ENCODE measurements around the gene CSGALNACT2. TPM values are rescaled to one million over a fixed set of nuclear protein-coding genes. Genes with fewer than 3 reads are reported as not detected.
A peak's percentile ranks its signal among the peaks of the same experiment; 100 is the strongest.

The CSGALNACT2 gene
- total RNA-seq, 1 donor = 31.8 TPM

- Histone ChIP-seq H4K20me1 (ENCODE audit: insufficient read depth, low read length) (no peaks in the 10 kb centered on the region), H3K9me3 (ENCODE audit: low read depth, low read length) (no peaks in the 10 kb centered on the region), H2AFZ (ENCODE audit: low read length) (no peak overlapping the region), H3K4me1 (ENCODE audit: insufficient read depth, low read length) (no peaks in the 10 kb centered on the region), H3K79me2 (ENCODE audit: insufficient read depth, low read length) (no peaks in the 10 kb centered on the region), H3K27me3 (ENCODE audit: insufficient read depth, low read length) (peaks cover 38% of the 10 kb centered on the region), H3K4me3 (ENCODE audit: insufficient read depth, low read length) (no peak overlapping the region), H3K27ac (ENCODE audit: low read depth, low read length) (no peak overlapping the region), H3K36me3 (ENCODE audit: insufficient read depth, low read length) (no peaks in the 10 kb centered on the region), H3K4me2 (ENCODE audit: insufficient read depth, low read length) (no peak overlapping the region)
- peak; percentile 48 for DNase-seq (ENCODE audit: insufficient read length, low spot score, missing footprints)
- TF ChIP-seq, protein P1, sequence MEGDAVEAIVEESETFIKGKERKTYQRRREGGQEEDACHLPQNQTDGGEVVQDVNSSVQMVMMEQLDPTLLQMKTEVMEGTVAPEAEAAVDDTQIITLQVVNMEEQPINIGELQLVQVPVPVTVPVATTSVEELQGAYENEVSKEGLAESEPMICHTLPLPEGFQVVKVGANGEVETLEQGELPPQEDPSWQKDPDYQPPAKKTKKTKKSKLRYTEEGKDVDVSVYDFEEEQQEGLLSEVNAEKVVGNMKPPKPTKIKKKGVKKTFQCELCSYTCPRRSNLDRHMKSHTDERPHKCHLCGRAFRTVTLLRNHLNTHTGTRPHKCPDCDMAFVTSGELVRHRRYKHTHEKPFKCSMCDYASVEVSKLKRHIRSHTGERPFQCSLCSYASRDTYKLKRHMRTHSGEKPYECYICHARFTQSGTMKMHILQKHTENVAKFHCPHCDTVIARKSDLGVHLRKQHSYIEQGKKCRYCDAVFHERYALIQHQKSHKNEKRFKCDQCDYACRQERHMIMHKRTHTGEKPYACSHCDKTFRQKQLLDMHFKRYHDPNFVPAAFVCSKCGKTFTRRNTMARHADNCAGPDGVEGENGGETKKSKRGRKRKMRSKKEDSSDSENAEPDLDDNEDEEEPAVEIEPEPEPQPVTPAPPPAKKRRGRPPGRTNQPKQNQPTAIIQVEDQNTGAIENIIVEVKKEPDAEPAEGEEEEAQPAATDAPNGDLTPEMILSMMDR (IDR thresholded peaks at IDR 0.05; ENCODE audit: extremely low read depth, low read depth, low read length) = no peak
Observed at GRCh38 chr10:43226441-43226840, 88.2 kb downstream of the CSGALNACT2 start.

DNA sequence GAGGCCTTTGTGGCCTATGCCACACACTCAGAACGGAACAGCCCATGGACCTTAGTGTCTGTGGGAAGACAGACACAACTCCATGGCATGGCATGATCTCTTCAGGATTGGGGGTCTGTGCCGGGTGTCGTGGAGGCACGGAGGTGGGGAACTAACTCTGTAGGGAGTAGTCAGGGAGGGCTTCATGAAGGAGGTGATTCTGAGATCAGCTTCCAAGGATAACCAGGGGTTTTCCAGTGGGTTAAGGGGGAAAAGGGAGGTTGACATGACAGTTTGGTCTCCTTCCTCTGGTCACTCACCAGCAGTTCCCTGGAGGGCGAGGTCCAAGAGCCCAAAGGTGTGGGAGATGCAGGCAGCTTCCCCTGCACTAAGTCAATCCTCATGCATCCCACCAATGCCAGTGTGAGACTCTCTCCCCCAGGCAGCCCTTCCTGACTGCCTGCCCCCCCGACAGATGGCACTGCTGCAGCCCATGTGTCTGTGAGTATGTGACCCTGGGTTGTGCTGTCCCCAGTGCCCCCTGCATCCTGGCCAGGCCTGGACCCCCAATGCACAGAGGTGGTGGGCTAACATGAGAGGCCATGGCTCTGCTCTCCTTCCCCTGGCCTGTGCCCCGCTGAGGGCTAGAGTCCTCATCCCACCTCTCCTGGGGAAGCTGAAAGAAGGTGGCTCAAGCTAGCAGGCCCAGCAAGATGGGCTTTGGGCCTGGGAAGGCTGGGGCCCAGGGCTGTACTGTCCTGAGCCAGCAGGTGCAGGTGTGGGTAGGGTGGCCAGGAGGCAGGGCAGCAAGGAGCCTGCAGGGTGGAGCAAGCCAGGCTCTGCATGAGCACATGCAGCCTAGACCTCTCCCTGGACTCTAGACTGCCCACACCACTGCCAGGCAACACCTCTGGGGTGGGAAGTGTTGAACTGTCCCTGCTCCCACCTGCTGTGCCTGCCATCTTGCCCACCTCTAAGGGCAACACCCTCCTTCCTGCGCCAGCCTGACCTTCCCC, 88.9 kb downstream of the CSGALNACT2 start:
- H3K27ac ChIP-seq (ENCODE audit: low read depth, low read length) = no peak overlapping the region
- H3K4me2 ChIP-seq (ENCODE audit: insufficient read depth, low read length) = no peak overlapping the region
- TF ChIP-seq, protein P1 (IDR thresholded peaks at IDR 0.05; ENCODE audit: extremely low read depth, low read depth, low read length) = no peak
- peak; percentile 56 for DNase-seq (ENCODE audit: insufficient read length, low spot score, missing footprints)
- no peaks in the 10 kb centered on the region for H3K9me3 ChIP-seq (ENCODE audit: low read depth, low read length)
- no peaks in the 10 kb centered on the region for H3K4me1 ChIP-seq (ENCODE audit: insufficient read depth, low read length)
- peaks cover 38% of the 10 kb centered on the region for H3K27me3 ChIP-seq (ENCODE audit: insufficient read depth, low read length)
- H2AFZ ChIP-seq (ENCODE audit: low read length) = no peak overlapping the region
- no peaks in the 10 kb centered on the region for H3K36me3 ChIP-seq (ENCODE audit: insufficient read depth, low read length)
- H3K79me2 ChIP-seq (ENCODE audit: insufficient read depth, low read length) = no peaks in the 10 kb centered on the region
- no peaks in the 10 kb centered on the region for H4K20me1 ChIP-seq (ENCODE audit: insufficient read depth, low read length)
- H3K4me3 ChIP-seq (ENCODE audit: insufficient read depth, low read length) = no peak overlapping the region

GRCh38 chr10:43227911-43228782, 89.9 kb downstream of the CSGALNACT2 start:
- Histone ChIP-seq H4K20me1 (ENCODE audit: insufficient read depth, low read length) (no peaks in the 10 kb centered on the region), H3K36me3 (ENCODE audit: insufficient read depth, low read length) (no peaks in the 10 kb centered on the region), H3K9me3 (ENCODE audit: low read depth, low read length) (no peaks in the 10 kb centered on the region), H2AFZ (ENCODE audit: low read length) (no peak overlapping the region), H3K27me3 (ENCODE audit: insufficient read depth, low read length) (peaks cover 38% of the 10 kb centered on the region), H3K4me1 (ENCODE audit: insufficient read depth, low read length) (no peaks in the 10 kb centered on the region), H3K4me2 (ENCODE audit: insufficient read depth, low read length) (no peak overlapping the region), H3K79me2 (ENCODE audit: insufficient read depth, low read length) (no peaks in the 10 kb centered on the region), H3K27ac (ENCODE audit: low read depth, low read length) (no peak overlapping the region), H3K4me3 (ENCODE audit: insufficient read depth, low read length) (no peak overlapping the region)
- TF ChIP-seq, protein P1 (IDR thresholded peaks at IDR 0.05; ENCODE audit: extremely low read depth, low read depth, low read length) = no peak
- DNase-seq (ENCODE audit: insufficient read length, low spot score, missing footprints) = peak; percentile 82
